Epithelial cell of esophagus (primary cell): Measurements from ENCODE around the gene SPATA19.
"Not testable (repeated sequence)": the region's sequence is repeated elsewhere in the genome, so short reads cannot be mapped to it uniquely, and the experiment has no call there.

Source experiments
- DNase-seq: peaks from one replicate; pipeline ENCODE4 v3.0.0; 2010; ENCODE audit warnings: low read depth
- H3K4me3 ChIP-seq: 2 replicates; pipeline ENCODE4 v1.5.1; 2011; ENCODE audit warnings: mild to moderate bottlenecking, low read length, control low read depth
- TF ChIP-seq, protein P1 (sequence below): IDR thresholded peaks from 2 replicates; pipeline ENCODE4 v1.5.1; 2011; ENCODE audit warnings: low read depth, mild to moderate bottlenecking, low read length, control low read depth, inconsistent platforms; ENCODE audit not compliant: insufficient read depth; ENCODE audit errors: missing control alignments

The SPATA19 gene

DNA sequence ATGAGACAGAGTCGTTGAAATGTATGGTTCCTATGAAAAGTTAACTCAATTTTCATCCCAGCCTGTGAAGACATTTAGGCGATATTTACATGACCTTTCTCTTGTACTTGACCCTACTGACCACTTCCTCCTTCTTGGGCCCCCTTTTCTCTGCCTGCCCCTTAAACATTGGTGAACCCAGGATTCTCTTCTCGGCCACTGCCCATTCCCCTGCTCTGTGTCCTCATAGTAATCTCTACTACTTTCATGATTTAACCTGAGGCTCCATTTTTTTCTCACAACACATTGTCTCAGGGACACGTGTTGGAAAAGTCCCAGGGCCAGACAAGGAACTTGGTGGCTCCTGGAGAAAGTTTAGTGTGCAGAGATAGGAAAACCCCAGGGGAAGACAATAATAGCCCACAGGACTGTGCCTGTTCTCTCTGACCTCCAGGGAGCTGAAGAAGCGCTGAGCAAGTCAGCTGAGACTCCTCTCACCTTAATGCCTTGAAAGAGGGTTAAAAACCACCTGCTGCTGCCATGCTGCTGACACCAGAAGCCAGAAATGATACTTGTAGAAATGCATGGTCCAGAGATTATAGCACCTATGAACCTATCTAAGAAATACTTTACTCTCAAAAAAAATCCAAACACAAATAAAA is 42.5 kb upstream of the SPATA19 start:
- DNase-seq: no peak
- TF ChIP-seq, protein P1, sequence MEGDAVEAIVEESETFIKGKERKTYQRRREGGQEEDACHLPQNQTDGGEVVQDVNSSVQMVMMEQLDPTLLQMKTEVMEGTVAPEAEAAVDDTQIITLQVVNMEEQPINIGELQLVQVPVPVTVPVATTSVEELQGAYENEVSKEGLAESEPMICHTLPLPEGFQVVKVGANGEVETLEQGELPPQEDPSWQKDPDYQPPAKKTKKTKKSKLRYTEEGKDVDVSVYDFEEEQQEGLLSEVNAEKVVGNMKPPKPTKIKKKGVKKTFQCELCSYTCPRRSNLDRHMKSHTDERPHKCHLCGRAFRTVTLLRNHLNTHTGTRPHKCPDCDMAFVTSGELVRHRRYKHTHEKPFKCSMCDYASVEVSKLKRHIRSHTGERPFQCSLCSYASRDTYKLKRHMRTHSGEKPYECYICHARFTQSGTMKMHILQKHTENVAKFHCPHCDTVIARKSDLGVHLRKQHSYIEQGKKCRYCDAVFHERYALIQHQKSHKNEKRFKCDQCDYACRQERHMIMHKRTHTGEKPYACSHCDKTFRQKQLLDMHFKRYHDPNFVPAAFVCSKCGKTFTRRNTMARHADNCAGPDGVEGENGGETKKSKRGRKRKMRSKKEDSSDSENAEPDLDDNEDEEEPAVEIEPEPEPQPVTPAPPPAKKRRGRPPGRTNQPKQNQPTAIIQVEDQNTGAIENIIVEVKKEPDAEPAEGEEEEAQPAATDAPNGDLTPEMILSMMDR: no peak
- H3K4me3 ChIP-seq: no peak overlapping the region

DNA sequence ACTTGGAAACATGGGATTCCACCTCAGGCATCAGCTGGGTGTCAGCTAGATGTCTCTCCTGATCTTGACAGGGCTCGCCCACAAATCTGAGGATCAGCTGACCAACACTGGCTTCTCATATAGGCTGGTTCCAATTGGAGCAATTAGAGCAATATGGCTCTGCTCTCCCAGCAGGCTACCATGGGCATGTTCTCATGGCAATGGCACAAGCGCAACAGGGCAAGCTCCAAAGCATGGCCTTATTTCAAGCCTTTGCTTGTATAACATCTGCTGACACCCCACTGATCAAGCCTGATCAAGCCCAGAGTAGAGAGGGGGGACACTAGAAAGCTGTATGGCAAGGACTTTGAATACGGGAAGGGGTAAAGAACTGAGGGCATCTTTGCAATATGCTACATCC is 40.7 kb upstream of the SPATA19 start:
- no peak overlapping the region for H3K4me3 ChIP-seq
- DNase-seq: no peak
- TF ChIP-seq, protein P1: no peak

DNA sequence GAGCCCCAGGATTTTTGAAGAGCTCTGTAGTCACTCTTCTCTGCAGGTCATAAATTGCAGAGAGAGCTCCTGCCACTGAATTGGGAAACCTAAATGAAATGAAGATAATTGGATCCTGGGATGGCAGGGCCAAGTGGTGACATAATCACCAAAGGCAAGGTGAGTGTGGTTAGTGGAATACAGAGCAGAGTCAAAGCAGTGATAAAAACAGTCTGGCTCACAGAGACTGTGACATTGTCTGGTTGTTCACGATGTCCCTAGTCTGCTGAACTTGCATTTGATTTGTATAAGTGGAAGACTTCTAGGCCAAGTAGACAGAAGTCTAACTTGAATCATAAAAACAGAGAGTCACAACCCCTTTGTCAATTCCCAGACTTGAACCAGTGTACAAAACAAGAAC is 26.8 kb upstream of the SPATA19 start:
- TF ChIP-seq, protein P1: no peak
- no peak overlapping the region for H3K4me3 ChIP-seq
- no peak for DNase-seq

DNA sequence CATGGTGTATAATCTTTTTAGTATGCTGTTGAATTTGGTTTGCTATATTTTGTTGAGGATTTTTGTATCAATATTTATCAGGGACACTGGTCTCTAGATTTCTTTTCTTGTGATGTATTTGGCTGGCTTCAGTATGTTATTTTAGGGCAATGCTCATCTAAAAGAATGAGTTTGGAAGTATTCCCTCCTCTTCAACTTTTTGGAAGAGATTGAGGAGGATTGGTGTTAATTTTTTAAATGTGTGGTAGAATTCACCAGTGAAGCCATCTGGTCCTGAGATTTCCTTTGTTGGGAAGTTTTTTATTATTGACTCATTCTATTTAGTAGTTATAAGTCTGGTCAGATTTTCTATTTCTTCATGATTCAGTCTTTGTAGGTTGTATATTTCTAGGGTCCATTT is 22.1 kb upstream of the SPATA19 start:
- H3K4me3 ChIP-seq: no peak overlapping the region
- TF ChIP-seq, protein P1: no peak
- DNase-seq: no peak

DNA sequence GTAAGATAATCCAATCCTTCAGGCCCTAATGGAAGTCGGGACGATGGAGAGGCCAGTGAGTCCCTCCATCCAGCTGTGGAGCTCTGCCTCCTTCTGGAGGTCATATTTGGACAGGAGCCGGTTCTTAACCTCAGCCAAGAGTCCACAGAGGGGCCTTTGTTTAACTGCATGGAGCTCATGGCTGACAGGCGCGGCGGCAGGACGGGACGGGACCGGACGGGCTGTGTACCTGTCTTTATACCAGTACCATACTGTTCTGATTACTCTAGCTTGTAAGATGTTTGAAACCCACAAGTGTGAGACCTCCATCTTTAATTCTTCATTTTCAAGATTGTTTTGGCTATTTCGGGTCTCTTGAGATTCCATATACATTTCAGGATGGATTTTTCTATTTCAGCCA is 20.2 kb upstream of the SPATA19 start:
- TF ChIP-seq, protein P1: no peak
- DNase-seq: no peak
- no peak overlapping the region for H3K4me3 ChIP-seq

DNA sequence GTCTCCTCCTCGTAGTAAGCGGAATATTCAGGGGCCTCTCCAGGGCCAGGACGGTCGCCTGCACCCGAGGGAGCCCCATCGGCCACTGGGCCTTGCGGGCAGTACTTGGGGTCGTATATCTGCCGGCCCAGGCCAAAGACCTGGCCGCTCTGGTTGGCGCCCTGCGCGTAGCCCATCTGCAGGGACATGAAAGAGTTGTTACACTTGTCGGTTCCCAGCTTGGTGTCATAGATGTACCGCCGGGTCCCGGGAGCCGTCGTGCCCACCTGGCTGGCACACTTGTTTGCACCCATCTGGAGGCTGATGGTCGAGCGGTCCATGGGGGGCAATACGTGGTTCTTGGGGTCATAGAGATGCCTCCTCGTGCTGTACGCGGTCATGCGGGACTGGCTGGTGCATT is 19.4 kb upstream of the SPATA19 start:
- no peak for DNase-seq
- TF ChIP-seq, protein P1: no peak
- H3K4me3 ChIP-seq: no peak overlapping the region

DNA sequence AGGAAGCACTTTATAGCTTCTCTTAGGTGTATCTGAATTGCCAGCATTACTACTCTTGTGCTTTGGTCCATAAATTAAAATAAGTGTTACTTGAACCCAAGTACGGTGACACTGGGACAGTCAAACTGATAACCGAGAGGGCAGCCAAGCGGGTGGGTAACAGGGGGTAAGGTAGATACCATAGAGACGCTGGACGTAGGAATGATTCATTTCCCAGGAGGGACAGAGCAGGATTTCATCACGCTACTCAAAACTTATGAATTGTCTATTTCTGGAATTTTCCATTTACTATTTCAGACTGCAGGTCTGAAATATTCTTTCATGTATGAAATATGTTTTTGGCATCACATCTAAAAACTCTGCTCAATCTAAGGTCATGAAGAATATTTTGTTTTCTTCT is 14.8 kb upstream of the SPATA19 start:
- TF ChIP-seq, protein P1: no peak
- DNase-seq: no peak
- H3K4me3 ChIP-seq: no peak overlapping the region

DNA sequence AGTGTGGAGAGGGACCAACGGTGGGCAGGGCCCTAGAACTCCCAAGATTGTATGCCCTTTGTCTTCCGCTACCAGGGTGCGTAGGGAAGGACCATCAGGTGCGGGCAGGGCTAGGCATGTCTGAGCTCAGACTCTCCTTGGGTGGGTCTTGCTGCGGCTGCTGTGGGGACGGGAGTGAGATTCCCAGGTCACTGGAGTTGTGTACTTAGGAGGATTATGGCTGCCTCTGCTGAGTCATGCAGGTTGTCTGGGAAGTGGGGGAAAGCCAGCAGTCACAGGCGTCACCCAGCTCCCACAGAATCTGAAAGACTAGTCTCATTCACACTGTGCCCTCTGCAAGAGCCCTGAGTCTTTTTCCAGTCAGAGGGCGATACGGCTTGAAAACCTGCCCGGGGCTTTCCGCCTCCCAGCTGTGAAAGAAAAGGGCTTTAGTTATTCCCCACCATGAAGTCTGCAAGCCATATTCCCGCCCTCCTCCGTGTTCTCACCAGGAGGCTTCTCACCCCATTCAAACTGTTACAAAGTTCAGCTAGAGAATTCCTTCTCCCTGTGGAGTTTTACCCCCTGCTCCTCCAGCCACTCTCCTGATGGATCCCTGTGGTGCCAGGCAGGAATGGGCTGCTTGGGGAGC is 9.1 kb upstream of the SPATA19 start:
- DNase-seq: peak; percentile 51

More for the DNA sequence above, 9.1 kb upstream of the SPATA19 start:
- not testable (repeated sequence) for H3K4me3 ChIP-seq
